Thoracic aorta (tissue), 2 donors: Measurements from ENCODE around the gene FUT2. TPM values are rescaled to one million over a fixed set of nuclear protein-coding genes. Genes with fewer than 3 reads are reported as not detected.
A peak's percentile ranks its signal among the peaks of the same experiment; 100 is the strongest.

Source experiments
- ATAC-seq: fragments of 150-250 bp; one replicate; pipeline ENCODE4 v1.8.0; 2017; ENCODE audit warnings: low read depth; ENCODE audit not compliant: insufficient number of reproducible peaks, low FRiP score
- DNase-seq: peaks from one replicate; pipeline ENCODE4 v3.0.0-alpha.2; 2020; ENCODE audit warnings: low spot score
- H3K27ac ChIP-seq, 2 donors: fragments of 200-600 bp; sonication (generic); 1 replicate in 1 of 2; 2 replicates in 1 of 2; pipeline ENCODE4 v1.5.1; 2016; ENCODE audit warnings: mild to moderate bottlenecking in 2 of 2, moderate library complexity in 2 of 2
- H3K27me3 ChIP-seq: fragments of 200-600 bp; sonication (generic); replicated peaks from 2 replicates; pipeline ENCODE4 v1.6.0; 2016; ENCODE audit warnings: mild to moderate bottlenecking; ENCODE audit not compliant: insufficient read depth
- H3K36me3 ChIP-seq: fragments of 200-600 bp; sonication (generic); one replicate; pipeline ENCODE4 v1.5.1; 2016
- H3K4me1 ChIP-seq, 2 donors: fragments of 200-600 bp; sonication (generic); 1 replicate in 1 of 2; 2 replicates in 1 of 2; pipeline versions ENCODE4 v1.5.1 to v1.6.0; 2016; ENCODE audit warnings: low read depth in 2 of 2, mild to moderate bottlenecking in 1 of 2; ENCODE audit not compliant: control insufficient read depth in 1 of 2
- H3K4me3 ChIP-seq: fragments of 200-600 bp; sonication (generic); 2 replicates; pipeline ENCODE4 v1.5.1; 2016; ENCODE audit warnings: mild to moderate bottlenecking
- H3K9me3 ChIP-seq: fragments of 200-600 bp; sonication (generic); 2 replicates; pipeline ENCODE4 v1.5.1; 2016
- total RNA-seq, 2 donors: library from RNA; depleted of rRNA; stranded (reverse); fragments of >200 nt; gene quantifications; one replicate each; pipeline versions ENCODE4 v1.1.0 to v1.2.3, GENCODE V29; 2016
- TF ChIP-seq, protein P1 (sequence below): fragments of 200-600 bp; sonication (generic); IDR thresholded peaks from one replicate; pipeline ENCODE4 v1.5.1; 2019; ENCODE audit warnings: antibody characterized with exemption

The FUT2 gene
- total RNA-seq, 2 donors from 2014 or later: 2.3 TPM; not detected in 1

DNA sequence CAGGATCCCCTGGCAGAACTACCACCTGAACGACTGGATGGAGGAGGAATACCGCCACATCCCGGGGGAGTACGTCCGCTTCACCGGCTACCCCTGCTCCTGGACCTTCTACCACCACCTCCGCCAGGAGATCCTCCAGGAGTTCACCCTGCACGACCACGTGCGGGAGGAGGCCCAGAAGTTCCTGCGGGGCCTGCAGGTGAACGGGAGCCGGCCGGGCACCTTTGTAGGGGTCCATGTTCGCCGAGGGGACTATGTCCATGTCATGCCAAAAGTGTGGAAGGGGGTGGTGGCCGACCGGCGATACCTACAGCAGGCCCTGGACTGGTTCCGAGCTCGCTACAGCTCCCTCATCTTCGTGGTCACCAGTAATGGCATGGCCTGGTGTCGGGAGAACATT lies 7.5 kb downstream of the FUT2 start:
- no peak for ATAC-seq
- TF ChIP-seq, protein P1, sequence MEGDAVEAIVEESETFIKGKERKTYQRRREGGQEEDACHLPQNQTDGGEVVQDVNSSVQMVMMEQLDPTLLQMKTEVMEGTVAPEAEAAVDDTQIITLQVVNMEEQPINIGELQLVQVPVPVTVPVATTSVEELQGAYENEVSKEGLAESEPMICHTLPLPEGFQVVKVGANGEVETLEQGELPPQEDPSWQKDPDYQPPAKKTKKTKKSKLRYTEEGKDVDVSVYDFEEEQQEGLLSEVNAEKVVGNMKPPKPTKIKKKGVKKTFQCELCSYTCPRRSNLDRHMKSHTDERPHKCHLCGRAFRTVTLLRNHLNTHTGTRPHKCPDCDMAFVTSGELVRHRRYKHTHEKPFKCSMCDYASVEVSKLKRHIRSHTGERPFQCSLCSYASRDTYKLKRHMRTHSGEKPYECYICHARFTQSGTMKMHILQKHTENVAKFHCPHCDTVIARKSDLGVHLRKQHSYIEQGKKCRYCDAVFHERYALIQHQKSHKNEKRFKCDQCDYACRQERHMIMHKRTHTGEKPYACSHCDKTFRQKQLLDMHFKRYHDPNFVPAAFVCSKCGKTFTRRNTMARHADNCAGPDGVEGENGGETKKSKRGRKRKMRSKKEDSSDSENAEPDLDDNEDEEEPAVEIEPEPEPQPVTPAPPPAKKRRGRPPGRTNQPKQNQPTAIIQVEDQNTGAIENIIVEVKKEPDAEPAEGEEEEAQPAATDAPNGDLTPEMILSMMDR: no peak
- Histone ChIP-seq H3K27me3 (no peaks in the 10 kb centered on the region), H3K27ac (no peak overlapping the region), H3K9me3 (no peaks in the 10 kb centered on the region), H3K4me1 (no peaks in the 10 kb centered on the region), H3K4me3 (no peak overlapping the region), H3K36me3 (peaks cover 3% of the 10 kb centered on the region)
- no peak for DNase-seq

DNA sequence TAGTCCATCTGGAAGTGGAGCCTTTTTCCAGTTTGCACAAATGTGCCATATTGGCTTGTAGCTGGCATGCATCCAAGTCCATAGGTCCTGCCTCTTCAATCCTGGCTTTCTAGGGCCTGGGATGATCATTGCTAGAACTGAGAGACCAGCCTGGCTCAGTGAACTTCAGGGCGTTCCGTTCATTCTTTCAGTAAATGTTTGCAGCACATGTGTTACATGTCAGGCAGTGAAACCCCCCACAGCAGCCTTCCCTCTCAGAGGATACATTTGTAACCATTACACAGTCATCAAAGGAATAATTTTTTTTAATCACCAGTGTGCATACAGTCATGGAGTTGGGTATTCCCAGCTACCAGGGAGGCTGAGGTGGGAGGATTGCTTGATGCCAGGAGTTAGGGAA lies 9.7 kb downstream of the FUT2 start:
- no peaks in the 10 kb centered on the region for H3K9me3 ChIP-seq

DNA sequence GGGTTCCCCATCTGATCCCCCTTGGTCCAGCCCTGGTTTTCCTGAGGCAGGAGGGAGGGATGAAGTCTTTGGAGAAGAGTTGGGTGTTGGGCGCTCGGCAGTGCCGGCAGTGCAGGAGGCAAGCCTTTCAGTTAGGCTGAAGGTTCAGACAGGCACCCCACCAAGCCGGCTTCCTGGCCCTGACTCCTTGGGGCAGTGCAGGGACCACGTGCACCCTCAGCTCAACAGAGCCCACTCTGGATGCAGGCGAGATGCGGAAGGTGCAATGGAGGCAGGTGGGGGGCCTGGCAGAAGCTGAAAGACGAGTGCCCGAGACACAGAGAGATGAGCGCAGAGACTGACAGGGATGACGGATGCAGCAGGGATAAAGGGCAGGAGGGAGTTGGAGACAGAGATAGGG lies 12.7 kb downstream of the FUT2 start:
- TF ChIP-seq, protein P1: no peak
- Histone ChIP-seq H3K27me3 (no peaks in the 10 kb centered on the region), H3K9me3 (no peaks in the 10 kb centered on the region), H3K4me3 (no peak overlapping the region), H3K27ac (no peak overlapping the region), H3K4me1 (peaks cover 0 to 7% of the 10 kb centered on the region in 2 donors), H3K36me3 (no peaks in the 10 kb centered on the region)
- no peak for ATAC-seq
- no peak for DNase-seq

More for the DNA sequence above, 9.7 kb downstream of the FUT2 start:
- Histone ChIP-seq H3K27me3 (no peaks in the 10 kb centered on the region), H3K27ac (no peak overlapping the region), H3K4me3 (no peak overlapping the region), H3K4me1 (no peaks in the 10 kb centered on the region), H3K36me3 (peaks cover 3% of the 10 kb centered on the region)
- no peak for ATAC-seq
- no peak for DNase-seq
- TF ChIP-seq, protein P1: no peak

DNA sequence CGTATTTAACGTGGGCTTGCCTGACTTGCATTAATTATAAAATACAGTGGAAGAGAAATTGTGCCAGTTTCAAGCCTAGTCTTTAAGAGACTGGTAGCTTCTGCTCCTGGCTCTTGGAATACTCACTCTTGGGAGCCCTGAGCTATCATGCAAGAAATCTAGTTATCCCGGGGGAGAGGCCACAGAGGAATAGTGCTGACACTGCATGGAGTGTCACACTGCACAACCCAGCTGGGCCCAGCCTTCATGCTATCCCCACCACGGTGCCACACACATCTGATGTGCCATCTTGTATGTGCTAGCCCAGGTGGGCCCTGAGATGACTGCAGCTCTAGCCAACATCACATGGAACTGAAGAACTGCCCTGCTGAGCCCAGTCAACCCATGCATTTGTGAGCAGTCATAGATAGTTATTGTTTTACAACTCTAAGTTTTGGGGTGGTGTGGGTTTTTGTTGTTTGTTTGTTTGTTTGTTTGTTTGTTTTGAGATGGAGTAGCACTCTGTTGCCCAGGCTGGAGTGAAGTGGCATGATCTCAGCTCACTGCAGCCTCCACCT lies 15.4 kb downstream of the FUT2 start:
- Histone ChIP-seq H3K4me1 (peaks cover 4 to 27% of the 10 kb centered on the region in 2 donors), H3K36me3 (no peaks in the 10 kb centered on the region), H3K27me3 (no peaks in the 10 kb centered on the region), H3K4me3 (no peak overlapping the region), H3K27ac (no peak overlapping the region), H3K9me3 (no peaks in the 10 kb centered on the region)
- TF ChIP-seq, protein P1: no peak
- DNase-seq: no peak
- no peak for ATAC-seq

DNA sequence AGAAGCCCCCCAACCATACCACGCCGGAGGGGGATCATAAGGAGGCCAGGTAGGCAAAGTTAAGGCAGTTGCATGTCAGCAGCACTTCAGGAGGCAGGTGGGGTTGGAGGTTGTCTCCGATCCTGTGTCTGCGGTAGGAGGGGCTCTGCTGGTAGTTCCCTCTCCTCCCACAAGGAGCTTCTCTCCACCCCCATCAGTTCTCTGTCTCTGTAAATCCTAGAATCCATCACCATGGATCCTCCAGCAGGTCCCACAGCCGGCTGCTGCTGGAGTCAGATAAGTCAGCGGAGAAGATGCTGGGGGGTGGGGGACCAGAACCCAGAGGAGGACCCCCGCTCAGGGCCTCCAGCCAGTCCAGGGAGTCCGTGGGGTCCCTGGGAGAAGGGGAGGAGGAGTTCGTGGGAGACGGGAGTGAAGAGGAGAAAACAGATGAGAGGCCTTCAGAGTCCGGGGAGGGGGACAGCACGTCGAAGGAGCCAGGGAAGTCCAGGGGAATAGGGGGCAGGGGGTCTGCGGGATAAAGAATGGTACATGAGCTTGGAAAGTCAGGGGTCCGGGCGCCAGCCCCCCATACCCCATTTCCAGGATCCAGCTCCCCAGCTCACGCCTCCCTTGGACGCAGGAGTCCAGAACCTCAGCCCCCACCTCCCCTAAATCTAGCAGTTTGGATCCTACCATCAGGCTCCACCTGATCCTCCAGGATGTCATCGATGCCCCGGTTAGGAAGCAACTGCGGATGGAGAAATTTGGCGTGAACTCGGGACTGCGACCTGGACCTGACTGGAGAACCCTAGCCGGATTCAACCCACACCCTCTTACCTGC lies 17.5 kb downstream of the FUT2 start:
- TF ChIP-seq, protein P1: peak; percentile 21
- Histone ChIP-seq H3K27ac (no peak overlapping the region), H3K4me3 (peak overlapping the region; percentile 74), H3K9me3 (no peaks in the 10 kb centered on the region), H3K4me1 (peaks cover 8 to 42% of the 10 kb centered on the region in 2 donors), H3K27me3 (no peaks in the 10 kb centered on the region), H3K36me3 (no peaks in the 10 kb centered on the region)
- DNase-seq (no peak), ATAC-seq (no peak)
